GM10266 (cell line): ENCODE results near the gene AGBL3.
"Not testable (repeated sequence)": the region's sequence is repeated elsewhere in the genome, so short reads cannot be mapped to it uniquely, and the experiment has no call there.

Experiments used
- DNase-seq: peaks from one replicate; pipeline ENCODE4 v3.0.0; 2012; ENCODE audit errors: extremely low spot score
- CTCF ChIP-seq: IDR thresholded peaks from 2 replicates; pipeline ENCODE4 v1.5.1; 2012; ENCODE audit warnings: mild to moderate bottlenecking, low read depth; ENCODE audit not compliant: control insufficient read depth, insufficient read depth; ENCODE audit errors: missing control alignments

The AGBL3 gene

DNA sequence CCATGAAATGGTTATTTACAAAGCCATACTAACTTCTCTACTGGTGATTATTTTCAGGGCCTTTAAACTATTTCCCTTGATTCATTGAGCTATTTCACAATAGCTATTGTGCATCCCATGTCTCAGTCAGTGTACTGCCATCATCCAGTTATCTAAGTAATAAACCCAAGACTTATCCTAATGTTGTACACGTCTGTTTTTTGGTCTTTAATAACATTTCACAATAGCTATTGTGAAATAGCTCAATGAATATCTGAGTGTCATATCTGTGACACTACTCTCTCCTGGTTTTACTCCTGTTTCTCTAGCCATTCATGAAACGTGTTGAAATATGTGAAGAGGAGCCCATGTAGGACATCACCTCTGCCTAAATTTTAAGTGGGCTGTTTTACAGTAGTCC is 125.1 kb downstream of the AGBL3 start:
- no peak for TF ChIP-seq CTCF
- no peak for DNase-seq

DNA sequence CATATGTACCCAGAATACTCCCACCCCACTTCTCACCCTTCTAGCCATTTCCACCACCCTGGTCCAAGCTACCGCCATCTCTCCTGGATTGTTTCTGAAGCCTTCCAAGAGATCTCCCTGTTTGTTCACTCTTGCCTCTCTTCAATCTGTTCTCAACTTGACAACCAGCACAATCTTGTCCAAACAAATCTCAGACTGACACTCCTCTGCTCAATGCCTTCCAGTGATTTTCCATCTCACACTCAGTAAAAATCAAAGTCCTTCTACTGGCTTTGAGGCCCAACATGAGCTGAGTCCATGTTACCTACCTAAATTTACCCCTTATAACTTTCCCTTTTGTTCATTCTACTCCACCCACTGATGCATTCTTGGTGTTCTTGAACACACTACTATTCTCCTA is 128.3 kb downstream of the AGBL3 start:
- no peak for TF ChIP-seq CTCF
- no peak for DNase-seq

DNA sequence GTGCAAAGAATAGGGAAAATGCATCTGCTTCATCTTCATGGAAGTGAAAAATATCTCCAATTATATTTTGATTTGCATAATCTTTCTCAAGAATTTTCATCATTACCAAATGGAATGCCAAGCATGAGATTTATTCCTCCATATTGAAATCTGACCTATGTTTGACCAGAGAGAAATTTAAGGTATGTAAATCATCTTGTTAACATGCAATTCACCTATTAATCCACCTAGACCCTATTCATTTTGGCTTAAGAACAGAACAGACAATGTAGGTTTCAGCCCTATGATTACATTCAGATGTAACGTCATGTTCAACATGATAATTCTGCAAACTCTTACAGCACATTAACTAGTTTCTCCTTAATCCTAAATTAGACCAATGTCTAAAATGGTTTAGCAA is 130.8 kb downstream of the AGBL3 start:
- DNase-seq: no peak

DNA sequence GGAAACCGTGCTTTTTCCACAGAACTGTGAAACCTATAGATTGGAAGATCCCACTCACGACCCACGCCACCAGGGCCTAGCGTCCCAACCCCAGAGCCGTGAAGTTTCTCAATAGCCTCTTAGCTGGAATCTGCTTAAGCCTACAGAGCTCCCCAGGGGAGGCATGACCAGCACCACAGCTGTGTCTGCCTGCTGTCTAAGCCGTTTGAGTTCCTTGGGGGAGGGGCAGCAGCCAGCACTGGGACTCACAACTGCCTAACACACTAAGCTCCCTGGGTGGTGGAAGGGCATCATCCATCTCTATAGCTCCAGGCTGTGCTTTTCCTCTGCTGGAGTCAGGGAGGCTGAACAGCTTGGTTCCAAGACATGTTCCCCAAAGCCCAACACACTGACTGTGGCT is 135.6 kb downstream of the AGBL3 start:
- no peak for DNase-seq
- TF ChIP-seq CTCF: no peak

More for the DNA sequence above, 130.8 kb downstream of the AGBL3 start:
- no peak for TF ChIP-seq CTCF

- not testable (repeated sequence) for DNase-seq
Measured at GRCh38 chr7:135124631-135125030, 138.3 kb downstream of the AGBL3 start.

DNA sequence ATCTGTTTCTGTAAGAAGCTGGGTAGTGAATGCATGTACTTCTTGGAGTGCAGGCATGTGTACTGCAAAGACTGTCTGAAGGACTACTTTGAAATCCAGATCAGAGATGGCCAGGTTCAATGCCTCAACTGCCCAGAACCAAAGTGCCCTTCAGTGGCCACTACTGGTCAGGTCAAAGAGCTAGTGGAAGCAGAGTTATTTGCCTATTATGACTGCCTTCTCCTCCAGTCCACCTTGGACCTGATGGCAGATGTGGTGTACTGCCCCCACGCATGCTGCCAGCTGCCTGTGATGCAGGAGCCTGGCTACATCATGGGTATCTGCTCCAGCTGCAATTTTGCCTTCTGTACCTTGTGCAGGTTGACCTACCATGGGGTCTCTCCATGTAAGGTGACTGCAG is 142.6 kb downstream of the AGBL3 start:
- TF ChIP-seq CTCF: no peak
- DNase-seq: no peak

DNA sequence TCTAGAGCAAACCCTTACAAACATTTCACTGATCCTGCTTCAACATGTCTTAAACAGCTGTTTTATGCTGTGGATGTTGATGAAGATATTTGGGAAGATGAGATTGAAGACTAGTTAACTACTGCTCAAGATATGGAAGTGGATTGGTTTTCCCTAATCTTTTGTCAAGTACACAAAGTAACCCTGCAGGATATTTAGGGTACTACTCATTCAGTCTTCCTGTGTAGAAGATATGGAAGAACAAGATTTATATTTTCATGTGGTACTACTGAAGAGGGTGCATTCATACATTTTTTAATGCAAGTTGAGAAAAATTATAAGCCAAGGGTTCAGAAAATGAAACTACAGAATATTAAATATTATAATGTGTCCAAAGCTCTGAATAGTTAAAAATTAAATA is 143.3 kb downstream of the AGBL3 start:
- no peak for TF ChIP-seq CTCF
- DNase-seq: no peak

- TF ChIP-seq CTCF: no peak
- no peak for DNase-seq
Measured at GRCh38 chr7:135143885-135144668, 157.8 kb downstream of the AGBL3 start.
